GM10248 (cell line): Measurements from ENCODE around the gene RTEL1.
"Not testable (repeated sequence)": the region's sequence is repeated elsewhere in the genome, so short reads cannot be mapped to it uniquely, and the experiment has no call there.

Experiments
- CTCF ChIA-PET: fragments of 300-600 bp; sonication (Branson Sonifier 250); formaldehyde crosslinking; extraction: SDS; loops from one replicate; lab custom pipeline; 2021; ENCODE audit warnings: antibody characterized with exemption; lab: Yijun Ruan, JAX
- POLR2A ChIA-PET: fragments of 350-650 bp; sonication (Branson Sonifier 250); formaldehyde crosslinking; extraction: SDS; loops from one replicate; lab custom pipeline; 2020; ENCODE audit warnings: antibody characterized with exemption; lab: Yijun Ruan, JAX
- DNase-seq: peaks from one replicate; pipeline ENCODE4 v3.0.0; 2012; ENCODE audit errors: extremely low spot score
- TF ChIP-seq, protein P1 (sequence below): IDR thresholded peaks from 2 replicates; pipeline ENCODE4 v1.5.1; 2012; ENCODE audit warnings: mild to moderate bottlenecking, low read depth; ENCODE audit errors: extremely low read depth, missing control alignments, control extremely low read depth

Gene RTEL1

DNA sequence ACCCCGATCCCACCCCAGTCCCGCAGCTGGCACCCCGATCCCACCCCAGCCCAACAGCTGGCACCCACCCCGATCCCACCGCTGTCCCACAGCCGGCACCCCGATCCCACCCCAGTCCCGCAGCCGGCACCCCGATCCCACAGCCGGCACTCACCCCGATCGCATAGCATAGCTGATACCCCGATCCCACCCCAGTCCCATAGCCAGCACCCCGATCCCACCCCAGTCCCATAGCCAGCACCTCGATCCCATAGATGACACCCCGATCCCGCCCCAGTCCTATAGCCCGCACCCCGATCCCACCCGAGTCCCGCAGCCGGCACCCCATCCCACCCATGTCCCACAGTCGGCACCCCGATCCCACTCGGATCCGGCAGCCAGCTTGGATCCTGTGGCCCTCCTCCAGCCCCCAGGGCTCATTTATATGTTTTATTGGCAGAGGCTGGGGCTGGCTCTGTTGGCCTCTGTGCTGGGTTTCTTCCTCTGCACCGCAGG lies 30.3 kb upstream of the RTEL1 start:
- no peak for DNase-seq
- TF ChIP-seq, protein P1, sequence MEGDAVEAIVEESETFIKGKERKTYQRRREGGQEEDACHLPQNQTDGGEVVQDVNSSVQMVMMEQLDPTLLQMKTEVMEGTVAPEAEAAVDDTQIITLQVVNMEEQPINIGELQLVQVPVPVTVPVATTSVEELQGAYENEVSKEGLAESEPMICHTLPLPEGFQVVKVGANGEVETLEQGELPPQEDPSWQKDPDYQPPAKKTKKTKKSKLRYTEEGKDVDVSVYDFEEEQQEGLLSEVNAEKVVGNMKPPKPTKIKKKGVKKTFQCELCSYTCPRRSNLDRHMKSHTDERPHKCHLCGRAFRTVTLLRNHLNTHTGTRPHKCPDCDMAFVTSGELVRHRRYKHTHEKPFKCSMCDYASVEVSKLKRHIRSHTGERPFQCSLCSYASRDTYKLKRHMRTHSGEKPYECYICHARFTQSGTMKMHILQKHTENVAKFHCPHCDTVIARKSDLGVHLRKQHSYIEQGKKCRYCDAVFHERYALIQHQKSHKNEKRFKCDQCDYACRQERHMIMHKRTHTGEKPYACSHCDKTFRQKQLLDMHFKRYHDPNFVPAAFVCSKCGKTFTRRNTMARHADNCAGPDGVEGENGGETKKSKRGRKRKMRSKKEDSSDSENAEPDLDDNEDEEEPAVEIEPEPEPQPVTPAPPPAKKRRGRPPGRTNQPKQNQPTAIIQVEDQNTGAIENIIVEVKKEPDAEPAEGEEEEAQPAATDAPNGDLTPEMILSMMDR: no peak
- POLR2A ChIA-PET: interaction anchor here (0.6 kb wide), 1 partner anchor 41 kb away, joined by 5 read pairs; no protein-coding TSS in a partner anchor
- CTCF ChIA-PET: interaction anchor here (1.1 to 1.5 kb wide), 2 partner anchors 10 to 411 kb away, joined by 3 to 9 read pairs; no protein-coding TSS in a partner anchor

DNA sequence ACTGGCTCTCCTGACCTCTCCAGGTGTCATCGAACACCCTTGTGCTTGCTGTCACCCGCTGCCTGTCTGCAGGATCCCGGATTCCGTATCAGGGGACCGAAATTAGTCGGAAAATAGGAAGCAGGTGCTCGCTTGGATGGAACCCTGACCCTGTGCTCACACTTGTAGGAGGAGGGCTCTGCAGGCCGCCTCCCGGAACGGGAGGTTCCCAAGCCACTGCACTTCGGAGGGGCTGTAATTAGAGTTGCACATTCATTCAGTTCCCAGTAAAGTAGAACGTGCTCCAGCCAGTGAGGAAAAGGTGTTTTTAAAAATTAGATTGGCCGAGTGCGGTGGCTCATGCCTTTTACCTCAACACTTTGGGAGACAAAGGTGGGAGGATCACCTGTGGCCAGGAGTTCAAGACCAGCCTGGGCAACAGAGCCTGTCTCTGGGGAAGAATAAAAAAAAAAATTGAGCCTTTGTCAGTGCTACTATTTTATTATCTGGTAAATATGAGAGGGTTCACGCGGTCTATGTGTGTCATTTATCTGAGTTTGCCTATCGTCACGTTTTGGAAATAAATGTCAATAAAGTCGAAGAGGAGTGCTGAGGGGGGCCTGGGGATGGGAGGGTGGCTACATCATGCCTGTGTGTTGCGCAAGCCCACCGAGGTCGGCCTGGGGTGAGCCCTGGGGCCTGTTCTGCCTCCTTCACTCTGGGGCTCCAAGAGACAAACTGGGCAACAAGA lies 29.7 kb upstream of the RTEL1 start:
- POLR2A ChIA-PET: no interaction called here
- TF ChIP-seq, protein P1: no peak
- DNase-seq: peak; percentile 71
- CTCF ChIA-PET: interaction anchor here (0.8 kb wide), 1 partner anchor 352 kb away, joined by 3 read pairs; no protein-coding TSS in a partner anchor

DNA sequence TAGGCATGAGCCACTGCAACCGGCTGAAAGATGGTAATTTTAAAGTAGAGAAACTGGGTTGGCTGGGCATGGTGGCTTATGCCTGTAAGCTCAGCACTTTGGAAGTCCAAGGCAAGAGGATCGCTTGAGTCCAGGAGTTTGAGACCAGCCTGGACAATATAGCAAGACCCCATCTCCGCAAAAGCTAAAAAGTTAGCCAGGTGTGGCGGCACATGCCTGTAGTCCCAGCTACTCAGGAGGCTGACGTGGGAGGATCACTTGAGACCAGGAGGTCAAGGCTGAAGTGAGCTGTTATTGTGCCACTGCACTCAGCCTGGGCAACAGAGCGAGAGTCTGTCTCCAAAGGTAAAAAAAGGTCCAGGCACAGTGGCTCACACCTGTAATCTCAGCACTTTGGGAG lies 27.2 kb upstream of the RTEL1 start:
- POLR2A ChIA-PET, DNase-seq: not testable (repeated sequence)
- CTCF ChIA-PET: interaction anchor here (1.4 to 2.4 kb wide), 3 partner anchors 11 to 155 kb away, joined by 3 to 11 read pairs (median 9); no protein-coding TSS in a partner anchor

DNA sequence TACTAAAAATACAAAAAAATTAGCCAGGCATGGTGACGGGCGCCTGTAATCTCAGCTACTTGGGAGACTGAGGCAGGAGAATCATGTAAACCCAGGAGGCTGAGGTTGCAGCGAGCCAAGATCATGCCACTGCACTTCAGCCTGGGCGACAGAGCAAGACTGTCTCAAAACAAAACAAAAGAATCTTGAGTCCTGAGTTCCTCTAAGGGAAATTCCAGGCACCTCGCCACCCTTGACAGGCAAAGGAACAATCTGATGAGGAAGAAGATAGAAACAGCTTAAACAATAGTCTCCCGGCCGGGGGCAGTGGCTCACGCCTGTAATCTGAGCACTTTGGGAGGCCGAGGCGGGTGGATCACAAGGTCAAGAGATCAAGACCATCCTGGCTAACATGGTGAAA lies 26.7 kb upstream of the RTEL1 start:
- POLR2A ChIA-PET, DNase-seq: not testable (repeated sequence)
- CTCF ChIA-PET: interaction anchor here (1.4 to 2.4 kb wide), 3 partner anchors 10 to 155 kb away, joined by 3 to 11 read pairs (median 9); no protein-coding TSS in a partner anchor

DNA sequence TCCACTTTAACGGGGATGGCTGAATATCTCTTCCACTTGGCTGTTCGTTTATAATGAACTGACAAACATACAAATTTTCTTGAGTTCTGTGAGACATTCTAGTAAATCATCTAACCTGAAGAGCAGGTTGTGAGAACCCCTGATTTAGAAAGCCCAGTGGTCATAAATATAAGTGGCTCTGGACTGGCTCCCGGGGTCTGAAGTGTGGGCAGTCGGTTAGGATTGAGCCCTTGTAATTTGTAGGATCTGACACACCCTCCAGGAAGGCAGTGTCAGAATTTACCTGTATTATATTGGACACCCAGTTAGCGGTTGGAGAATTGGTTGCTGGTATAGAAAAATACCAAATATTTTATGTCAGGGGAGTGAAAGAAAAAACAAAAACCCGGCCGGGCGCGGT lies 24.4 kb upstream of the RTEL1 start:
- TF ChIP-seq, protein P1: no peak
- DNase-seq: no peak
- ChIA-PET CTCF (no interaction called here), POLR2A (interaction anchor here (0.6 kb wide), 1 partner anchor 789 kb away, joined by 3 read pairs; no protein-coding TSS in a partner anchor)

DNA sequence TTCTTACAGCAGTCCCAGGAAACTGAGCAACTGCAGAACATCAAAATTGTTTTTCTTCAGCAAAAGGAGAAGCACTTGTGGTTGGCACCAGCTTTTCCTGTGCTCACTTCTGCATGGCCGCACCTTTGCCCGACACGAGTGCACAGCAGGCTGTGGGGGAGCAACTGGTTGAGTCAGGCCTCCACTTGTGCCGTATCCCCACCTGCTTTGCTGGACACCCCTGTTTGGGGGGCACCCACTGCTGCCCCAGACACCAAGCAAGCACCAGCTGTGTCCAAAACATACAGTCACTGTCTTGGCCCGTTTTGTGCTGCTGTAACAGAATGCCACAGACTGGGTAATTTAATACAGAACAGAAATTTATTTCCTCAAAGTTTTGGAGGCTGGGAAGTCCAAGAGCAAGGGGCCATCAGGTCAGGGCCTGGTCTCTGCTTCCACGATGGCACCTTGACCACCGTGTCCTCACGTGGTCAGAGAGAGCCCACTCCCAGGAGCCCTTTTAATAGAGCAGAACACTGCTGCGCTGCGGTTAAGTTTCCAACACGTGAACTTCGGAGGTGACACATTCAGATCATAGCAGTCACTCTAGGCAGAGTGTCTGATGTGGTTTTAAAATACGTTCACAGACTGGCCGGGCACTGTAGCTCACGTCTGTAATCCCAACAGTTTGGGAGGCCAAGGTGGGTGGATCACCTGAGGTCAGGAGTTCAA lies 22.5 kb upstream of the RTEL1 start:
- ChIA-PET POLR2A (no interaction called here), CTCF (interaction anchor here (1.0 to 1.4 kb wide), 2 partner anchors 20 to 72 kb away, joined by 3 read pairs; partner anchors contain the start of genes ARFRP1 and ZGPAT)
- DNase-seq: no peak
- TF ChIP-seq, protein P1: no peak

DNA sequence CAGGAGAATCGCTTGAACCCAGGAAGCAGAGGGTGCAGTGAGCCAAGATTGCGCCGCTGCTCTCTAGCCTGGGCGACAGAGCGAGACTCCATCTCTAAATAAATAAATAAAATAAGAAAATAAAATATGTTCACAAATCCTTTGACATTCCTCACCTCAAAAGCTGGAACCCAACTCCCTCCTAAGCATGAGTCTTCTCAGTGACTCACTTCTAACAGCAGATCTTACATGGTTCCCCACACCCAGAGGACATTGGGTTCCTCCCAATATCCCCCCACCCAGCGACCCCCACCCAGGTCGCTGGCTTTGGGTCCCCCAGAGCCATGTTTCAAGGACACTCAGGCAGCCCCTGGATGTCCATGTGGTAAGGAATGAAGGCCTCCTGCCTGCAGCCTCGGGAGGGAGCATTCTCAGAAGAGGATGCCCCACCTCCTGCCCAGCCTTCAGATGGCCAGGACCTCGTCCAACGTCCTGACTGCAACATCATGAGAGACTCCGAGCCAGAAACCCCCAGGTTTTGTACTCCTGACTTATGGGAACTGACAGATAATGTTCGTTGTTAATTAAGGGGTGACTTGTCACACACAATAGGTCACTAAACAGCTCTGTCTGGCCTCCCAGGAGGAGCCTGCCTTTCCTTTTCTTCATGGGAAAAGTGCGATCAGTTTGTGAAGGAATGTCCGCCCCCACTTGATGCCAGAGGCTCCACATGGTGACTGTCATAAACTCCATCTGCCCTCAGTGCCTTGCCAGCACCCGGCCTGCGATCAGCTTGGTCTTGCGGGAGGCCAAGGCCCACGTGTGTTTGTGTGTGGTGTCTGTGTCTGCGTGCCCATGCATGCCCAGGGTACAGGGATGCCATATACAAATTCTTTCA lies 21.1 kb upstream of the RTEL1 start:
- DNase-seq: no peak
- ChIA-PET CTCF (interaction anchor here (1.4 kb wide), 1 partner anchor 22 kb away, joined by 3 read pairs; no protein-coding TSS in a partner anchor), POLR2A (no interaction called here)
- TF ChIP-seq, protein P1: no peak
